Measurements from ENCODE around the gene NAALADL2.
"Not testable (repeated sequence)": the region's sequence is repeated elsewhere in the genome, so short reads cannot be mapped to it uniquely, and the experiment has no call there.

The NAALADL2 gene

GRCh38 chr3:175370426-175370825 lies 511.3 kb downstream of the NAALADL2 start:
- not testable (repeated sequence) for DNase-seq (ENCODE audit: low read depth)

- DNase-seq (ENCODE audit: low read depth): not testable (repeated sequence)
Measured at GRCh38 chr3:175371187-175371586, 512.1 kb downstream of the NAALADL2 start.

GRCh38 chr3:175374705-175375104 lies 515.6 kb downstream of the NAALADL2 start:
- DNase-seq (ENCODE audit: low read depth): no peak

DNA sequence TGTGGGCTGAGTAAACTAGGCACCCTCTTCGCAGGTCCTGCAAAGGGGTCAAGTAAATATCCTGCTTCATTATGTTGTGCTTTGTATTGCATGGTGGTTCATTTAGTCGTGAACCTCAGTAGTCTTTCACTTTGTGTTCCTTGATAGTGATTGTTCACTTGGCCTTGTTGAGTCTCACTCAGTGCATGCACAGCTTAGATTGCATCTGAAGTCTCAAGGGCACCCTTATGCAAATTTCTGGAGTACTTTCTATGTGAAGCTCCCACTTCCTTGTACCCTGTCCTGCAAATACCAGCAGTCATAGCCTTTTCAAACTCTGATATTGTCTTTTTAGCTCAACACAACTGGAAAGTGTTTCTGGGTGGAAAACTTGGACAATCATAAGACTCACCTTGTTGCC lies 519.2 kb downstream of the NAALADL2 start:
- no peak for DNase-seq (ENCODE audit: low read depth)

DNA sequence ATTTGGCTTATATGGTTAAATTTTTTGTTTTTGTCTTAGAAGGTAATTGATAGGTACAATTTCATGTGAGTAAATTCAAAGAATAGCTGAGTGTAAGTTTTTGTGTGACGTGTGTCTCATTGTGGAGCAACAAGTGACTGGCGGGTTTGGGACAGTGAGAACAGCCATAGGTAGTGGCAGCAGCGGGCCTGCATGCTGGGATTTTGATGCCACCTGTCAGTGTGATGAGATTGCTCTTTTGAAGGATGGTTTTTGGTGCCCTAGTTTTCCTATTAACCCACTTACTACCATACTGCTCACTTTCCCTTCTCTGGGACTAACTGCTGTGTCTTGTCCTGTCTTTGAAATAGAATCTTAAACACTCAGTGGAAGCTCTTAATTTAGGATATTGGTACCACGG lies 522.6 kb downstream of the NAALADL2 start:
- no peak for DNase-seq (ENCODE audit: low read depth)

GRCh38 chr3:175383371-175383770 lies 524.2 kb downstream of the NAALADL2 start:
- no peak for DNase-seq (ENCODE audit: low read depth)

GRCh38 chr3:175383813-175384212 lies 524.7 kb downstream of the NAALADL2 start:
- DNase-seq (ENCODE audit: low read depth): no peak

DNA sequence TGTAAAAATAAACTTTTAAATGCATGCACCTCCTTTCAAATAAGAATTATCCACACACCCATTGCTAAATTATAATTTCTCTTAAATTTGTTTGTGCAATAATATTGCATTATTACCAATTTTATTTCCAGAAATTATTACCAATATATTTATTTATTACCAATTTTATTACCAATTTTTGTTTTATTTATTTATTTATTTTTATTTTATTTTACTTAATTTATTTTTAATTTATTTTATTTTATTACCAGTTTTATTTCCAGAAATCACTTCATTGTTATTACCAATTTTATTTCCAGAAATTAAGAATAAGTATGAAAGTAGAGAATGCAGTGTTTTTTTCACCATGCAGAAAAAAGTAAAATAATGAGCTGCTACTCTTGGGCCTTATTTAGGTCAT lies 525.4 kb downstream of the NAALADL2 start:
- no peak for DNase-seq (ENCODE audit: low read depth)

DNA sequence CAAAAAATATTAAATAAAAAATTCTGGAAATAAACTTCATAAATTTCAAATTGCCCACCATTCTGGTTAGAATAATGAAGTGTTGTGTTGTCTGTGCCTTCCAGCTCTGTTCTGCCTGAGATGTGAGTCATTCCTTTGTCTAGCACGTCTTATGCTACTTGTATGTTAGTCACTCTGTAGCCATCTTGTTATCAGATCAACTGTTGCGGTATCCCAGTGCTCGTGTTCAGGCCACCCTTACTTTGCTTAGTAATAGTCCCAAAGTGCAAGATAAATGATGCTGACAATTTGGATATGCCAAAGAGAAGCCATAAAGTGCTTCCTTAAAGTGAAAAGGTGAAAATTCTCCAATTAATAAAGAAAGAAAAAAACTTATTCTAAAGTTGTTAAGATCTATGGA lies 527.5 kb downstream of the NAALADL2 start:
- DNase-seq (ENCODE audit: low read depth): no peak

DNA sequence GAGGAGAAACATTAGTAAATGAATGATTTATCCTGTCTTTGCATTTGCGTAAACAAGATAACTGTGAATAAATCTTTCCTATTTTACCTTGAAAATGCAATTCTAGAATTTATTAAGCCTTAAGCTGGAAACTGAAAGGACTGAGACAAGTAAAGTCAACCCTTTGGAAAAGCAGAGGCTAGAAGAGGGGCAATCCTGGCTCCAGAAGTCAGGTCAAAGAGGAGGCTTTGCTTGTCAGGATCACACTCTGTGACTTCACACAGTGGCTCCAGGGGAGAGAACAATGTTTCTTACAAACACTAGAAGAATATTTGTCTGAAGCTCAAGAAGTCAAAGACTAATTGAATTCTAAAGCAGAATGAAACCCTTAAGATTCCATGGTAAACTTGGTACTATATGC lies 530.4 kb downstream of the NAALADL2 start:
- DNase-seq (ENCODE audit: low read depth): no peak

GRCh38 chr3:175391601-175392000 lies 532.5 kb downstream of the NAALADL2 start:
- no peak for DNase-seq (ENCODE audit: low read depth)

DNA sequence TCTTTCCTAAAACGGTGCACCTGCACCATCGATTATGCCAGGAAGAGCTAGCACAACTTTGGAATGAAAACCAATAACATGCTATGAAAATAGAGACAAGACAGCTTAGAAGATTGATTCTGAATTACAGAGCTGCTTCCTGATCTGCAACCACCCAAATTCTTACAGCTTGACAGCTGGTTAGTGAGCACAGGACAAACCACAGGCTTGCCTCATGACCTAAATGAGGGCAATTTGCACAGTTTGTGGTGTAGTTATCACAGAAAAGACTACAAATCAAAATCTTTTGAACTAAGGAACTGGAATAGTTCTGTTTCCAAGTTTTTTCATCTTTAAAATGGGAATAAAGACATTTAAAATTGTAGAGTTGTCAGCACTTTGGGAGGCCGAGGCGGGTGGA lies 533.5 kb downstream of the NAALADL2 start:
- no peak for DNase-seq (ENCODE audit: low read depth)

DNA sequence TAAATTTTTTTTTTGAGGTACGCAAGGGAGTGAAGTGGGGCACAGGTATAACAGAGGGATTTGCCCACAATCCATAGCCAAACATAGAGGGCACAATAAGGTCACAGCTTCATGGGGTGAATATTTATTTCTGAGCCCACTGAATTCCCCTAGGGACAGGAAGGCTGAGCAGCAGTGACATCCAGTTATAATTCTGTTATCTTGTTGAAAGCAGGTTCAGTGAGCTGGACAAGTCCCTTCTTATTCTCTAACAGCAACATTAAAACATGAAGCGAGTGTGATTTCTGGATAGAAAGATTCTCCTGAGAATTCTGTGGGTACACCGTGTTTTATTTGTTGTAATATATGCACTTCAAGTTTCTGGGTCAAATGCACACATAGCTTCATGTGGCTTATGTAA lies 538.2 kb downstream of the NAALADL2 start:
- no peak for DNase-seq (ENCODE audit: low read depth)

GRCh38 chr3:175398676-175399075 lies 539.5 kb downstream of the NAALADL2 start:
- no peak for DNase-seq (ENCODE audit: low read depth)

- DNase-seq (ENCODE audit: low read depth): no peak
Measured at GRCh38 chr3:175399156-175399840, 540.2 kb downstream of the NAALADL2 start.

DNA sequence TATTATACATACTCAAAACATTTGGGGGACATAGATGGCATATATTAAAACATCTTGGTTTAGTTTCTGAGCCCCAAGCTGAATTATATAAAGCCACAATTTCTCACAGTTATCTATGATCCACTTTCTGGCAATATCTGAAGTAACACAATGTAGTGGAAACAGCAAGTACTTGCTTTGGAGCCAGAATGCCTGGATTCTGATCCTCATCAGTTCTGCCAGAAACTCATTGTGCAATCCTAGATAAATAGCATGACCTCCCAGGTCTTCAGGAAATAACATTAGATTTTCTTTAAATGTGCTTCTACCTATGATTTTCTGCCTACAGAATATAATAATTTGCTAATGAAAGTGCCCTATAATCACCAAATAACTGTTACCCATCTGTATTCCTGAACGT lies 544.9 kb downstream of the NAALADL2 start:
- DNase-seq (ENCODE audit: low read depth): no peak

DNA sequence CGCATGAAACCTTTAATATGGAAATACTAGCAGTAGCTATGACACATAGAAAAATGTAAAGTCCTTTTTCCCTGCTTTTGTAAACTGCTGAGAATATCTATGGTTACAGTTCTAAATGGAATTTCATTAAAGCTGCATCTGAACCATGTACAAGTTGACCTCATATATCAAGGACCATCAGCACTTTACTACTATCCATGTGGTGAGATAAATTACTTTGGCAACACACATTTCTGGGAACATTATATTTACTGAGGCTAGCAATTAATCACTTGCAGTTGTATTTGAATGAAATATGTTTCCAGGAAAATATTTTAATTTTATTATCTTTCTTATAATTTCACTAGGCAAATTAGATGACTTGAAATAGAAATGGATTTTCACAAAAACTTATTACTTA lies 545.5 kb downstream of the NAALADL2 start:
- DNase-seq (ENCODE audit: low read depth): no peak

- no peak for DNase-seq (ENCODE audit: low read depth)
Measured at GRCh38 chr3:175410251-175410650, 551.1 kb downstream of the NAALADL2 start.

DNA sequence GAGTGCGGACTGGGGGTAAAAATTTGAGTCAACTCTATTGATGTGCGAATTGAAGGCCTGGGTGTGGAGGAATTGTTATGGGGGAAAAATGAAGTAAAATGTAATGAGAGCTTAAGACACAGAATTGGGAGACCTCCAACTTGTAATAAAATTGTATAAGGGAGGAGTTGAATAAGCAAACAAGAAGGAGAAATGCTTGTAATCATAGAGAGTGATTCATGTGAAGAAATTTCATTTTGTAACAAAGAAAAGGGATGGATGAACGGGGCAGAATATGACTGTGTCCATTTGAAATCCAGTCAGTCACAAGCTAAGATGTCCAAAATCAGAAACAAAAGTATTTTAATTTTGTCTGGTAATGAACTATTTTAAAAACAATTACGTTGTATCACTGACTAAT lies 552.3 kb downstream of the NAALADL2 start:
- no peak for DNase-seq (ENCODE audit: low read depth)

- no peak for DNase-seq (ENCODE audit: low read depth)
Measured at GRCh38 chr3:175411946-175412345, 552.8 kb downstream of the NAALADL2 start.

DNA sequence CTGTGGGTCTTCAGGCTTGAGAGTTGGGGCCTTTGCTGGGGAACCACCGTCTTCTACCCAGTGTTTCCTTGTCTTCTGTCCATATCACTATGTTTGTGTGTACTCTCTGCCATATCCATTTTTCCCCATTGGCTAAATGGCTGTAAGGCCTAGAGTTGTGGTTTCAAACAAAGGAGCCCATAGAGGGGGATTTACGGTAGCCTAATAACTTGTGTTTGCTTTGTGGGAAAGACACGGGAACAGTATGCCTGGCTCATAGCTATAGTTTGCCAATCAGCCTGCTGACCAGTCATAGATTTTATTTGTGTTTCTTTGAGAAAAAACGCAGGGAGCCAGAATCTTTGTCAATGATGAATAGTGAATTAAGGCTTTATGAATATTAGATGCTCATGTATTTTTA lies 554.8 kb downstream of the NAALADL2 start:
- no peak for DNase-seq (ENCODE audit: low read depth)

DNA sequence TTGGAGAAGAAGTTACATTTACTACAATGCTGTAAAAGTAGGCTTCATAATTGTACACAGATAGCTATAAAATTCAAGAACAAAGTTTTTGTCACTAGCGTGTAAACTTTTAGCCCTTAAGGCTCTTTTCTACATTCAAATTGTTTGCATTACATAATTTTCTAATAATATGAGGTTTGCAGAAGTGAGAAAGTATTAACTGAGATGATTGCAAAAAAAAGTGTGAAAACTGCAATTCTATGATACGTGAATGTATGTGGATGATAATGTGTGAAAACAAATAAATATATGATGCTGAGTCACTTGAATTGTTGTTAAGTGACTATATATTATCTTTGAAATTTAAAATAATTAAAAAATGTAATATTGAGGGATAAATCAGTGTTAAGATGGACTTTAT lies 557.5 kb downstream of the NAALADL2 start:
- no peak for DNase-seq (ENCODE audit: low read depth)

- DNase-seq (ENCODE audit: low read depth): no peak
Measured at GRCh38 chr3:175417426-175417825, 558.3 kb downstream of the NAALADL2 start.

DNA sequence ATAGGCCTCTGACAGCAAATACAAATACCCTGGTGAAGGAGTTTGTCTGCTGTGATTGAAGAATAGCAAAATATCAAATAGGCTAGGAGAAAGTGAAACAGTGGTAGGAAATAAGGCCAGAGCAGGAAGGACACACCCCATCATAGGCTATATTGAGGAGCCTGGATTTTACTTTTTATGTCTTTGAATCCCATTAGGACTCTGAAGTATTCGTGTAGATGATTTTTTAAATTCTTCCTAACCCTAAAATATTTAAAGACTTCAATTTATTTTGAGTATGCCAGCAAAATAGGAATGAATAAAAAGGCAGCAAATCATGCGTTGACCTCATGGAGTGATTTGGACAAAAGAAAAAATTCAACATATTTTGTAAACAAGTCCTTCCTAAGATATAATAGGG lies 562.8 kb downstream of the NAALADL2 start:
- no peak for DNase-seq (ENCODE audit: low read depth)

GRCh38 chr3:175422744-175423143 lies 563.6 kb downstream of the NAALADL2 start:
- DNase-seq (ENCODE audit: low read depth): no peak

All from HS-5 (cell line).